Prostate gland (tissue), 1 donor: ENCODE measurements around the gene DPYD.

Experiments used
- POLR2A ChIP-seq: fragments of 450-650 bp; IDR thresholded peaks from one replicate; pipeline ENCODE4 v1.6.1; 2016; ENCODE audit warnings: antibody characterized with exemption, mild to moderate bottlenecking
- POLR2AphosphoS5 ChIP-seq: sonication (generic); formaldehyde crosslinking; IDR thresholded peaks from one replicate; pipeline ENCODE4 v1.6.1; 2017; ENCODE audit warnings: antibody characterized with exemption

GRCh38 chr1:97500760-97501159, 420.1 kb downstream of the DPYD start:
- no peak for TF ChIP-seq POLR2AphosphoS5
- TF ChIP-seq POLR2A = no peak
